HG03196 (cell line): Measurements from ENCODE around the gene AMER1.
"Not testable (repeated sequence)": the region's sequence is repeated elsewhere in the genome, so short reads cannot be mapped to it uniquely, and the experiment has no call there.

Experiments used
- ATAC-seq: cut with Tn5 transposase; IDR thresholded peaks from one replicate; pipeline ENCODE4 v1.9.1; 2021; ENCODE audit not compliant: unreplicated experiment

AMER1 gene

DNA sequence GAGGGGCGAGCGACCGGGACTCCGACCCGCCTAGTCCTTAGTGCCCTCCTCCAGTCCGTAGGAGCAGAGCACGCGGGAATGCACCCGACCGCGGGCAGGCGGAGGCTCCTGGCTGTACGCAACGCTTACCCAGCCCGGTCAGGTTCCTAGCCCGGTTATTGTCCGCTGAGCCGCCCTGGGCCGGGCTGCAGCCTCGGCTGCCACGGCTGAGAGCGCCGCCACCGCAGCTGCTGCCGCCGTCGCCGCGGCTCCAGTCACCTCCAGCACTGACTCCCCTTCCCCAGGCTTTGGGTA, at the start of gene AMER1:
Gene AMER1 (minus strand): TSS at position 268 of the 294 bp plus-strand sequence. CDS start 12,422 bp downstream, outside the sequence.
- ATAC-seq, result peak; percentile 33

GRCh38 chrX:64230123-64230970, 24.8 kb upstream of the AMER1 start, which contains the start of gene ASB12:
ASB12 (minus strand) TSS chrX:64230607; CDS start chrX:64225650, 4,957 bp downstream.
- ATAC-seq, result no peak

- ATAC-seq, result no peak
Measured at GRCh38 chrX:64229154-64229553, 23.6 kb upstream of the AMER1 start.

DNA sequence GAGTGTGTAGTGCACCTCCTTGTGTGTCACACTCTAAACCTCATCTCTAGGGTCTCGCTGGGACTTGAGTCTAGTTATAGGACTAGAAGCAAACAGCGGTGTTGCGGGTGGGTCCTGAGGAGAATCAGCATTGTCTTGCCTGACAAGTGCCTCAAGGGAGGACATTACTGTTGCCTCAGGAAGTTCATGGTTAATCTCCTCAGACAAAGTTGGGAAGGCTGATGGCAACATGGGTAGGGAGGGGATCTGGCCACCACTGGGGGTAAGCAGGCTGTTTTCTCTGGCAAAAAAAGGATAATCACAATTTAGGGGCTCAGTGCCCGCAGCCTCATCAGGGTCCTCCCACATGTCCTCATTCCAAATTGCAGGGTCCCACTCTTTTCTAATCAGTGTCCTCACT, 12.5 kb upstream of the AMER1 start:
- ATAC-seq, result no peak

GRCh38 chrX:64213989-64214388, 8.5 kb upstream of the AMER1 start:
- ATAC-seq, result not testable (repeated sequence)

DNA sequence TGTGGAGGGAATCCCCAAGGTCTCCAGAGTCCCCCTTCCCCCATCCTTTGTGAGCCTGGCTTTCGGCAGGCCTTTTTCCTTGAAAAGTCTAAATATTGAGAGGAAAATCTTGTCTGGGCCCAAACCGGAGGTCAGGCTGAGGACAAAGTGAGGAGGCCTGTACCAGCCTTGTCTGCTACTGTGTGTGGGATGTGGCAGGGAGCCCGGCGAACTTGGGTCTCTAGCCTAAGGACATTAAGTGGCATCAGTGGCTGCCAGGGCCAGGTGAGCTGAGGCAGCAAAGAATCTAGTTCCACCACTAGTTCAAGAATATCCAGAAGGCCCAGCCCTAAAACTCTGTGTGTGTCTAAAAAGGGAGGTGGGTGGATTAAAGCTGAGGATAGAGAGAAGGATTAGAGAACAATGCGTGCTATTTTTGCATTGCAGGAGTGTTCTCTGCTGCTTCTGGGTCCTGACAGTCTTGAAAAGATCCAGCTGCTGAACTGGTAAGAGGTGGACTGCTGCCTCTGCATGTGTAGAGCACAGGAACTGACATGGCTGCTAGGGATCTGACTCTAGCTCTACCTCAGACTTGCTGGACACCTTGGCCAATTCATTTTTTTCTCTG, 1.2 kb upstream of the AMER1 start:
- ATAC-seq, result no peak

DNA sequence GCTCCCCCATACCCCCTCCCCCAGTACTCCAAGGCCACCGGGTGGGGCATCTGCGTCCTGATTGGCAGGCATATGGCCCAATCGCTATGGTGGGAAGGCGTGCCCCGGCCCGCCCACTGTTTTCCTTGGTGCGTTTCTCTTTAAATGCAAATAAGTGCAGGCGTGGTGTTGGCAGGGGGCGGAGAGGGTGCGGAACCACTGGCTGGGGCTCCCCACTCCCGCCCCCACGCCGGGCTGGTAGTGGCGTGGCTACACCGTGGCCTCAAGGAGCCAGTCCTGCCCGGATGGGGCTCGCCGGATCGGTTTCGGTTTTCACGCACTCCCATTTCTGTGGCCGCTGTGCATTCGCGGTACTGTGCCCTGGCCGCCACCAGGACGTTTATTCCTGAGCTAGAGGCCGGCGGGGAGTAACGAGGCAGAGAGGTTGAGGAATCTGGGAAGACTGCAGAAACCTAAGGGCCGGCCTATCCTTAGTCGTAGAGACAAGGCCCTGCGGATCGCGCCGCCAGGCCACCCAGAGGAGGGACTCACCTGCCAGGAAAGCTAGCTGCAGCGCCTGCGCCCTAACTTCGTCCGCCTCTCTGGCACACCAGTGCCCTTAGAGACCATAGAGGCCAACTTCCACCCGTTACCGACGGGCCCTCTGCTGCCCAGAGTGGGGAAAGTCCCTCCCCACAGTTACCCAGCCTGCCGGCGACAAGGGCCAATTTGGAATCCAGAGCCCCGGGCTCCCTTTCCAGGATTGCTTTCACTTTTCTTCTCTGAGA, 410 bp upstream of the AMER1 start:
- peak; percentile 89 for ATAC-seq

GRCh38 chrX:64204701-64205440, 637 bp downstream of the AMER1 start:
- ATAC-seq, result peak; percentile 7

DNA sequence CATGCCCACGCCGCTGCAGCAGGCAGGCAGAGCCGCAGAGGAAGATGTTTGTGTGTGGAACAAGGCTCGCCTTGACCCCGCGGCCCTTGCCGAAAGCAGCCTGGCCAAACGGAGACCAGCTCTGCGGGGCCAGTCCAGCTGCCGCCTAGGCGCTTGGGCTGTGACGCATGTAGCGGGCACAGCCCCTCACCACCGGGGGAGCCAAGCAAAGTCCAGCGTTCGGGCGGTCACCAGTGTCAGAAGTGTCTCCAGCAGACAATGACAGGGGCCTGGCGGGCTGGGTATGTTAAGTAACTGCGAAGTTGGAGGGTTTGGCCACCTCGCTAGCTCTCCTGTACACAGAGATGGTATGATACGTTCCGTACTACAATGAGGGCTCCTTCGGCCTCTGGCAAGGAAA, 1.3 kb downstream of the AMER1 start:
- ATAC-seq, result no peak

- no peak for ATAC-seq
Measured at GRCh38 chrX:64202808-64203325, 2.6 kb downstream of the AMER1 start.

- ATAC-seq, result no peak
Measured at GRCh38 chrX:64198036-64198435, 7.5 kb downstream of the AMER1 start.

GRCh38 chrX:64196606-64197005, 8.9 kb downstream of the AMER1 start:
- ATAC-seq, result no peak

- ATAC-seq, result no peak
Measured at GRCh38 chrX:64195862-64196261, 9.6 kb downstream of the AMER1 start.

DNA sequence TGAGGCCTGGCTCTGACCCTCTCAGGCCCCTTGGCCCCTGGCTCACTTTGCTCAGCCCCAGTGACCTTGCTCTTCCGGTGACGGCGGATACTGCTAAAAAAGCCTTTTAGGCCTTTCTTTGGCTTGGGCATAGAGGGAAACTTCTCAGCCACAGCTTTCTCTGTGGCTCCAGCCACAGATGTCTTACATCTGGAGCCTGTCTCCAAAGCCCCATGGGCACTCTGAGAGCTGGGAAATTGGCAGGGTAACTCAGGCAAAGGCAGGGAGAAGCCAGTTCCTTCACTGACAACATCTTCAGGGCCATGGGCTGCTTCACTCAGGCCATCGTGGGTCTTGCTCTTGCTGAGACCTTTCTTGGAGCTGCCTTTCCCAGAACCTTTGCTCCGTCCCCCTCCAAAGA, 12.8 kb downstream of the AMER1 start:
- ATAC-seq, result no peak

DNA sequence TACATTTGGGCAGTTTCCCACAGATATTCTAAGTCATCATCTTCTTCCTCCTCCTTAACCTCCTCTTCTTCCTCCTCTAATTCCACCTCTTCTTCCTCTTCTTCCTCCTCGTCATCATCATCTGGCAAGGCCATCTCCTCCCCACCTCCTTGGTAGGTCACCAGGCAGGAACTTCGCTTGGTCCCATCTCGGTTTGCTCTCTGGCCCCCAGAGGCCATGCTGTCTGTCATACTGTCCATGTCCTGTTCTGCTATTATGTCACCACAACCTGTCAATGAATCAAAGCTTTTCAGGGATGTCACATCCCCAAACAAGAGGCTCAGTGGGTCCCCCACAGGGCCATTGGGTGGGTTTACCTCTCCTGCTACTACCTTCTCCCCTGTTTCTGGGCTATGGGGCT, 13.5 kb downstream of the AMER1 start:
- ATAC-seq, result no peak

DNA sequence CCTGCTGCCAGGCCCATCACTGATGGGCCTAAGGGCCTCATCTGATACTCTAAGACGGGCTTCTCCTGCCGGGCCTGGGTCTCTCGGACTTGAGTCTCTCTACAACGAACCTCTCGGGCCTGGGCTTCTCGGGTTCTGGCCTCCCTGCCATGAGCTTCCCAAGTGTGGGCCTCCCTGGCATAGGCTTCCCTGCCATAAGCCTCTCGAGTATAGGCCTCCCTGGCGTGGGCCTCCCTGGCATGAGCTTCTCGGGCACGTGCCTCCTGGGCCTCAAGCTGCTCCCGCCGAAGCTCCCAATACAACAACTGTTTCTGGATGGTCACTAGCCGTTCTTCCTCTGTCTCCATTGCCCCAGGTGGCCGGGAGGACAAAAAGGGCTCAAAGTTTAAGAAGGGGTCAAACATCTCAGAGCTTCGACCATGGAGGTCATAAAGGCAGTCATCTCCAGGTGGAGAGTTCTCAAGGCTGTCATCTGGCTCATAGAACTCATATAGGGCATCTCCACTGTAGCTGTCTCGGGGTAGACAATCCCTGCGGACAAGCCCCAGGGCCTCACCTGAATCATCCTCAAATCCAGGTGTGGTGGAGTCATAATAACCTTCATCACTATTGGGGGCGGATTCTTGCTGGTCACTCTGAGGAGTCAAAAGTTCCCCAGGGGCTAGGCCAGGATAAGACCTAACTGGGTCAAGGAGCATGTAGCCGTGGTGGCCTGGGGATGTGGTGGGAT, 14.1 kb downstream of the AMER1 start:
- no peak for ATAC-seq

DNA sequence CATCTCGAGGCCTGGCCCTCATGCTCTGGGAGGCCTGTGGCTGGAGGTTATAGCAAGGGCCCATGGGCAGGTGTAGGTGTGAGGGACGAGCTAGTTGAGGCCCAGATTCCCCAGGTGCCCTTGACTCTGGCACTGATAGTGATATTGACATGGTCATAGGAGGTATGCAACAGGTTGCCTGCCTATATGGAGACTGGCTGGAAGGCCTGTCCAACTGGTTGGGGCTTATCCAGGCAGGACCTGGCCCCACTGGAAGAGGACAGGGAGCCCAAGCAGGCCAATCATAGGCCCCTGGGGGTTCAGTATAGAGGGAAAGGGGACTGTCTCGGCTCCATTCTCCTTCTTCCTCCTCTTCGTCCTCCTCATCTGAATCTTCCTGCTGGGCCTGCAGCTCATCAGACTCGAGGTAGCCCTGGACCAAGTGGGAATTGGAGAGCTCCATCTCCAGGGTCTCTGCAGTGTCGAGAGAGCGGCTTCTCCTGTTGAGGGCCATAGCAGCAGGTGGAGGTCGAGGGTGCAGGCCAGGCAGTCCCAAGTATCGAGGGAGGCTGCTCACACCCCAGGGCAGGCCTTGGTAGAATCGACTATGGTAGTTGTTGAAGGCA, 15.3 kb downstream of the AMER1 start:
- ATAC-seq, result no peak

DNA sequence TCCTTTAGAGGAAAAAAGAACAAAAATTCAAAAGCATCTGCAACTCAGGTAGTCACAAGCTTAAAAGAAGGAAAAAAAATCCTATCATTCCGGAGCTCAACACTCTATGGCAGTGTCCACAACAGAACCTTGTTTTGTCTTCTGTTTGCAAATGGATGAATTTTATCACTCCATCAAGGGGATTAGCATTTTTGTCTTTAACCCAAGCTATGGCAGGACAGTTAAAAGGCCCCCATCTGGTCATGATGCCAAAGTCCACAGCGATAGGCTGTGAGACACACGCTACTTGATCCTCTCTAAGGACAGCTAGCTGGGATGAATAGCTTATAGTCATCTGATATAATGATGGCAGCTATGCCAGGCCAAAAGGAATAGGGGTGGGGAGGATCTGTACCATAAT, 16.6 kb downstream of the AMER1 start:
- no peak for ATAC-seq

DNA sequence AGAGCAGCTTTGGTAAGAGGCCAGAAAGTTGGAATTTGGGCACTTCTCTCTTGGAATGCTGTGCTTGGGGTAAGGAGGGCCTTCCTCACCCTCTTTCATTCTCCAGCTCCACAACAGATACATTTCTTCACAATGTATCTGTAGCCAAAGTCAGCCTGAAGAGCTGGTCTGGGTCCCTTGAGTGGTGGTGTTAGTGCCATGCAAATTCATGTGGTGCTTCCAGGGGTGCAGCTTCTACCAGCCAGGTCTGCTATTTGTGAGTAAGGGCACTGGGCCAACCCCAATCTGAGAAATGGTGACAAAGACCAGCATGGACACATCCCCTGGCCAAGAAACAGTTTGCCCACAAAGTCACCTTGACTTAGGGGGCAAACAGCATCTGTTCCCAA, 17.8 kb downstream of the AMER1 start:
- no peak for ATAC-seq
